NT2/D1 (cell line): Measurements from ENCODE around the gene RIN3.

Source experiments
- SUZ12 ChIP-seq: IDR thresholded peaks from 2 replicates; pipeline ENCODE4 v1.6.1; 2011; ENCODE audit not compliant: insufficient read length, insufficient read depth; ENCODE audit errors: extremely low read depth
- YY1 ChIP-seq: IDR thresholded peaks from 2 replicates; pipeline ENCODE4 v1.6.1; 2011; ENCODE audit not compliant: insufficient read length, insufficient read depth
- ZNF274 ChIP-seq: IDR thresholded peaks from 2 replicates; pipeline ENCODE4 v1.6.1; 2011; ENCODE audit warnings: mild to moderate bottlenecking, low read depth, low read length

DNA sequence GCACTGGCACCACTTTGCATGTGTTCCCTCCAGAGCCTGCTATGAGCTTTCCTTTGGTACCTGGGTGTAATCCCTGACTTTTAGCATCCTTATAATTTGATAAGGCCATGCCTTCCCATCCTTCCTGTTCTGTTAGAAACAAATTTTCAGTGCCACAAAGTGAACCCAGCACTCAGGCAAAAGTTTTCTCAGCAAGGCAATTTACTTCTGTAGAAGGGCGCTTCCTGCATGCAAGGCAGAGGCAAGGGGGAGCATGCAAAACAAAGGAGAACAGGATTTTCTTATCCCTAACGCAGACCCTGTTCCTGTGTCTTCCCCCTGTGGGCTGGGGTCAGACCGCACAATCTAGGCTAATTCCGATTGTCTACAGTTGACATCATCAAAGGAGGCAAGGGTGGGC lies 108.7 kb downstream of the RIN3 start:
- TF ChIP-seq SUZ12 (no peak), ZNF274 (no peak), YY1 (no peak)
